A673 (cell line): ENCODE results near the gene ST8SIA5. TPM values are rescaled to one million over a fixed set of nuclear protein-coding genes. Genes with fewer than 3 reads are reported as not detected.
A peak's percentile ranks its signal among the peaks of the same experiment; 100 is the strongest.

ENCODE experiments used
- BruUV-seq: library from RNA; stranded (reverse); fragments of 400-500 nt; replicated peaks from 2 replicates; lab custom pipeline; 2021; lab: Mats Ljungman, UMichigan
- CTCF ChIA-PET: fragments of 300-600 bp; sonication (Branson Sonifier 250); formaldehyde crosslinking; loops from one replicate; lab custom pipeline; 2022; ENCODE audit warnings: antibody characterized with exemption; lab: Charles Lee
- POLR2A ChIA-PET: fragments of 300-600 bp; sonication (Branson Sonifier 250); formaldehyde crosslinking; loops from one replicate; lab custom pipeline; 2022; ENCODE audit warnings: antibody characterized with exemption; ENCODE audit not compliant: low non-redundant PET; lab: Charles Lee
- DNase-seq: peaks from one replicate; pipeline ENCODE4 v3.0.0-alpha.2; 2015; ENCODE audit warnings: low spot score
- H3K27ac ChIP-seq: fragments of 200-600 bp; sonication (generic); 2 replicates; pipeline ENCODE4 v1.5.1; 2016; ENCODE audit warnings: mixed run types, low read depth, mild to moderate bottlenecking, mixed read lengths, antibody characterized with exemption, low read length; ENCODE audit not compliant: poor library complexity, severe bottlenecking
- H3K27me3 ChIP-seq: fragments of 200-600 bp; sonication (generic); replicated peaks from 2 replicates; pipeline ENCODE4 v1.6.1; 2017; ENCODE audit warnings: mixed run types, low read depth, mild to moderate bottlenecking, mixed read lengths, antibody characterized with exemption, low read length; ENCODE audit not compliant: insufficient read depth, poor library complexity
- H3K36me3 ChIP-seq: fragments of 200-600 bp; sonication (generic); 2 replicates; pipeline ENCODE4 v1.6.1; 2016; ENCODE audit warnings: mixed run types, mild to moderate bottlenecking, mixed read lengths, antibody characterized with exemption, low read length; ENCODE audit not compliant: insufficient read depth, poor library complexity, severe bottlenecking
- H3K4me1 ChIP-seq: fragments of 200-600 bp; sonication (generic); 2 replicates; pipeline ENCODE4 v1.6.1; 2017; ENCODE audit warnings: mixed run types, mild to moderate bottlenecking, mixed read lengths, antibody characterized with exemption, low read length; ENCODE audit not compliant: insufficient read depth, poor library complexity, severe bottlenecking
- H3K4me3 ChIP-seq: fragments of 200-600 bp; sonication (generic); 2 replicates; pipeline ENCODE4 v1.5.1; 2016; ENCODE audit warnings: low read depth, mixed run types, mild to moderate bottlenecking, mixed read lengths, low read length; ENCODE audit not compliant: poor library complexity, severe bottlenecking
- H3K9me3 ChIP-seq: fragments of 200-600 bp; sonication (generic); 2 replicates; pipeline ENCODE4 v1.6.1; 2016; ENCODE audit warnings: mixed run types, low read depth, mild to moderate bottlenecking, mixed read lengths, antibody characterized with exemption, low read length; ENCODE audit not compliant: poor library complexity, severe bottlenecking
- EZH2 ChIP-seq: fragments of 200-600 bp; sonication (generic); IDR thresholded peaks from 2 replicates; pipeline ENCODE4 v1.6.1; 2017; ENCODE audit warnings: borderline replicate concordance, low read depth, mild to moderate bottlenecking, mixed read lengths, antibody characterized with exemption, low read length; ENCODE audit not compliant: poor library complexity, severe bottlenecking
- intact Hi-C: fragments of 100-400 bp; cut with micrococcal nuclease; formaldehyde crosslinking; loops from one replicate; pipeline ENCODE4 v1.10.0; 2022; ENCODE audit not compliant: unreplicated experiment
- total RNA-seq: library from RNA; stranded (reverse); gene quantifications from 2 replicates; pipeline ENCODE4 v1.2.3, GENCODE V29; 2021
- TF ChIP-seq, protein P1 (sequence below): fragments of 300-800, 200-600 bp; sonication (generic); conservative IDR thresholded peaks from 2 replicates; pipeline ENCODE4 v1.5.1; 2017; ENCODE audit warnings: low read depth, mild to moderate bottlenecking, antibody characterized with exemption, low read length, moderate library complexity, mixed read lengths

The ST8SIA5 gene
- total RNA-seq, 1 experiment from 2014 or later, result 17.9 TPM

DNA sequence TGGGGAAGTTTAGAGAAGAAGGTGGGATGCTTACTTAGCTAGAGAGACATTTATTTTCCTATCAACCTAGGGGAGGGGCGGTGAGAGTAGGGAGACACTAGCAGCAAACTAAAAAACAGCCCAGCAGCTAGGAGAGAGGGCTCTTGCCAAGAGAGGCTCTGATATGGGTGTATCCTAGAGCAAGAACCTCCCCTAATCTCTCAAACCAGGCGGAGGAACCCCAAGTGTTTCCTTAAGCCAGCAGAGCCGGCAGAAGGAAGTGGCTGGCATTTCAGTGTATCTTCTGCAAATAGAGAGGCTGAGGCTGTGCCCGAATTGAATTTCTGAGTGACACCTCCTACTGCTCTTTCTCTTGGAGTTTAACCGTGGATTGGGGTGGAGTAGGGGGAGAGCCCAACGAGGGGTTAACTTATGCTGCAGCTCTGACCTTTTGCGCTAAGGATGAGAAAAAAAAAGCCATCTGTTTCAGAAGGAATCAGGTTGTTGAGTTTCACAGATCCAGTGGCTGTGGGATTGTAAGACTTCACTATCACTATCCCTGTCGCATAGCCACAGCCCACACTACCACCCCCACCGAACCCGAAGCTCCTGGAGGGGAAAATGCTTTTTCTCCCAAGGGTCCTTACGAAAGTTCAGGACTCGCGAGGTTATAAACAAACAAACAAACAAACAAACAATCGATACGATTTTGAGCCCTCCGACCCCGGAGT, 1.4 kb downstream of the ST8SIA5 start:
- BruUV-seq, result TSS peak; percentile 35
- H3K27me3 ChIP-seq, result no peaks in the 10 kb centered on the region
- no peak for TF ChIP-seq EZH2
- peak; percentile 56 for DNase-seq
- CTCF ChIA-PET, result no interaction called here
- intact Hi-C loops, result no loop called here
- no peaks in the 10 kb centered on the region for H3K36me3 ChIP-seq
- no peak overlapping the region for H3K27ac ChIP-seq
- peak overlapping the region; percentile 74 for H3K4me3 ChIP-seq
- POLR2A ChIA-PET, result no interaction called here
- H3K9me3 ChIP-seq, result no peaks in the 10 kb centered on the region
- peaks cover 12% of the 10 kb centered on the region for H3K4me1 ChIP-seq

DNA sequence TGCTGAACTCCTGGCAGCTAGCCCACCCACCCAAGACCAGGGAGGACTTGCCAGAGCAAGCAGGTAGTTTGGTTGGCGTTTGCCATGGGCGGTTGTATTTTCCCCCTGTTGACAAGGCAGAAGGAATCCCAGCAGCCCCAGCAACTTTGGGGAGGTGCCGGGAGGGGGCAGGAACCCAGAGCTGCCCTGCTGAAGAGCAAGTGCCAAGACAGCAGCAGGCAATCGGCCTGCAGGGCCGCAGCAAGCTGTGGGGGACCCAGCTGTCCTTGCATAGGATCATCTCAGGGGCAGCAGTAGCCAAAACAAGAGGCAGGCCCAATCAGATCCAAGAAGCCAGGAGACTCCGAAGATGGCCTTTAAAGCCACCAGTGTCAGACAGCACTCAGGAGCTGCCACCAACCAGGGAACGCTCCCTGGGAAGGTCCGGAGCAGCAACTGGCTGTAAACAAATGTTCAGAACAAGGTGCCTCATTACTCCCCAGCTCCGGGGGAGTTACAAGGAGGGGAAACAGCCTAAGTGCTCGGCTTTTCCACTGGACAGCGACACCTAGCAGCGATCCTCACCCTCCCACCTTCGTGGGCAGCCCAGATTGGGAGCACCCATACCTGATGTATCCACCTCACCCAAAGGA, 2.1 kb downstream of the ST8SIA5 start:
- intact Hi-C loops, result no loop called here
- CTCF ChIA-PET, result no interaction called here
- Histone ChIP-seq H3K27ac (no peak overlapping the region), H3K27me3 (no peaks in the 10 kb centered on the region), H3K4me3 (peak overlapping the region; percentile 74), H3K9me3 (no peaks in the 10 kb centered on the region), H3K36me3 (no peaks in the 10 kb centered on the region), H3K4me1 (peaks cover 9% of the 10 kb centered on the region)
- TF ChIP-seq EZH2, result no peak
- TF ChIP-seq, protein P1, sequence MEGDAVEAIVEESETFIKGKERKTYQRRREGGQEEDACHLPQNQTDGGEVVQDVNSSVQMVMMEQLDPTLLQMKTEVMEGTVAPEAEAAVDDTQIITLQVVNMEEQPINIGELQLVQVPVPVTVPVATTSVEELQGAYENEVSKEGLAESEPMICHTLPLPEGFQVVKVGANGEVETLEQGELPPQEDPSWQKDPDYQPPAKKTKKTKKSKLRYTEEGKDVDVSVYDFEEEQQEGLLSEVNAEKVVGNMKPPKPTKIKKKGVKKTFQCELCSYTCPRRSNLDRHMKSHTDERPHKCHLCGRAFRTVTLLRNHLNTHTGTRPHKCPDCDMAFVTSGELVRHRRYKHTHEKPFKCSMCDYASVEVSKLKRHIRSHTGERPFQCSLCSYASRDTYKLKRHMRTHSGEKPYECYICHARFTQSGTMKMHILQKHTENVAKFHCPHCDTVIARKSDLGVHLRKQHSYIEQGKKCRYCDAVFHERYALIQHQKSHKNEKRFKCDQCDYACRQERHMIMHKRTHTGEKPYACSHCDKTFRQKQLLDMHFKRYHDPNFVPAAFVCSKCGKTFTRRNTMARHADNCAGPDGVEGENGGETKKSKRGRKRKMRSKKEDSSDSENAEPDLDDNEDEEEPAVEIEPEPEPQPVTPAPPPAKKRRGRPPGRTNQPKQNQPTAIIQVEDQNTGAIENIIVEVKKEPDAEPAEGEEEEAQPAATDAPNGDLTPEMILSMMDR, result no peak
- DNase-seq, result no peak
- no TSS peak for BruUV-seq
- POLR2A ChIA-PET, result no interaction called here

DNA sequence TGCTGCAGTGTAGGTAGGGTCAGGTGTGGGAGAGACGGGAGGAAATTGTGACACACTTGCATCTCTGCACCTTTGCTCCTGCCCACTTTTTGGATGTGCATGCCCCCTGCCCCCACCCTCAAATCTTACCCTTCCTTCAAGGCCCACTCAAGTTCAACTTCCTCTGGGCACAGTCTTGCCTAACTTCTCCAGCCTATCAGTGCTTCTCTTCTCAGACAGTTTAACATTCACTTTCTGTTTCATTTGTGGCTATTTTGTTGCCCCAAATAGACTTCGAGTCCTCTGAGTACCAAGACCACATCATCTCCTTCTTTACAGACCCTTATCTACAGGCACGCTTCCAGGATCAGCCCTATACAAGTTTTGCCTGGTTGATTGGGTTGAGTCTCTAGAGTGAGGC, 2.7 kb downstream of the ST8SIA5 start:
- H3K27ac ChIP-seq, result no peak overlapping the region
- POLR2A ChIA-PET, result no interaction called here
- CTCF ChIA-PET, result no interaction called here
- H3K36me3 ChIP-seq, result no peaks in the 10 kb centered on the region
- DNase-seq, result no peak
- H3K9me3 ChIP-seq, result no peaks in the 10 kb centered on the region
- no peak overlapping the region for H3K4me3 ChIP-seq
- intact Hi-C loops, result no loop called here
- no TSS peak for BruUV-seq
- no peaks in the 10 kb centered on the region for H3K27me3 ChIP-seq
- no peak for TF ChIP-seq EZH2
- TF ChIP-seq, protein P1, result no peak
- H3K4me1 ChIP-seq, result peaks cover 4% of the 10 kb centered on the region
